Inferior parietal cortex (tissue), 1 donor: ENCODE data around the gene ALDH16A1.

Source experiments
- DNase-seq: peaks from one replicate; pipeline ENCODE4 v3.0.0-alpha.2; 2016; ENCODE audit errors: extremely low spot score

The ALDH16A1 gene

DNA sequence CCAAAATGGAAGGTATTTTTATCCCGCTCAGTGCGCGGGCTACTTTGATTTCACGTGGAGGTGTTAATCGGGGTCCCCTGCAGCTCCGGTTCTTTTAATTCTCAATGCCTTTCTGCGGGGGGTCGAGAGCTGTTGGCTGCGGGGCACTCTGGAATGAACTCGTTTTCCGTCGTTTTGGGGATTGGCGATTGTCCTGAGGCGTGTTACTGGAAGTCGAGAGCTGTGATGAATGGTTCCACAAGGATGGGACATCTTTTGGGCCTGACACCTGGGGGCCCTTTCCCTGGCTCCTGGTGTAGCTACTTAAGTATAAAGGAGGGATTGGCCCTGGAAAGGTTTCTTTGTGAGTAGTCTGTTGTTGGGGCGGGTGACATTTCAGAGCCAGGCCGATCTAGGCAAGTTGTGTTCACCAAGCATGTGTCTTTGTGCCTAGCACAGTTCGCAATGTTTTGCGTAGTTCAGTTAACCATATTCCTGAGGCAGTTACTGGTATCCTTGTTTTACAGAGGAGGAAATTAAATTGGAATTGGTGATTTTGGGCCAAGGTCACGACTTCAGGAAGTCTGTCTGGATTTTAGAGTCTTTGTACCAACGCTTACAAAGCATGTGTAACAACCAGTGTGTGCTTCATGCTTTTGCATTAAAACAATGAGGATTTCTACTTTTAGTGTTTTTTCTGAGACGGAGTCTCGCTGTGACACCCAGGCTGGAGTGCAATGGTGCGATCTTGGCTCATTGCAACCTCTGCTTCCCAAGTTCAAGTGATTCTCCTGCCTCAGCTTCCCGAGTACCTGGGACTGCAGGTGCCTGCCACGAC lies 35.2 kb downstream of the ALDH16A1 start:
- DNase-seq, result no peak

DNA sequence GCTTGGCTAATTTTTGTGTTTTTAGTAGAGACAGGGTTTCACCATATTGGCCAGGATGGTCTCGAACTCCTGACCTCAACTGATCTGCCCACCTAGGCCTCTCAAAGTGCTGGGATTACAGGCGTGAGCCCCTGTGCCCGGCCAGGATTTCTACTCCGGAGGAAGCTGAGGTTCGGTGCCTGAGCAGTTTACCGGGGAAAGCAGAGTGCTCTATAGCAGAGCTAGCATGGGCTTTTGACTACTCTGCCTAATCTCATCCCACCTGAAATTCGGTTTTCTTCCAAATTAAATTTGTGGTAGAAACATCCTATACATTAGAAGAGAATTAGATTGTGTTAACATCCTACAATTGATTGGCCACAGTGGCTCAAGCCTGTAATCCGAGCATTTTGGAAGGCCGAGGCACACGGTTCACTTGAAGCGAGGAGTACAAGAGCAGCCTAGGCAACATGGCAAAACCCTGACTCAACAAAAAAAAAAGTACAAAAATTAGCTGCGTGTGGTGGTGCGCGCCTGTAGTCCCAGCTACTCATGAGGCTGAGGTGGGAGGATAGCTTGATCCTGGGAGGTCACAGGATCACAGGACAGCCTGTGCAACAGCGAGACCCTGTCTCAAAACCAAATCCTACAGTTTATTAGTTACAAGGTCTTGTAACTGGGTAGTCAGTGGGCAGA lies 36.0 kb downstream of the ALDH16A1 start:
- no peak for DNase-seq

DNA sequence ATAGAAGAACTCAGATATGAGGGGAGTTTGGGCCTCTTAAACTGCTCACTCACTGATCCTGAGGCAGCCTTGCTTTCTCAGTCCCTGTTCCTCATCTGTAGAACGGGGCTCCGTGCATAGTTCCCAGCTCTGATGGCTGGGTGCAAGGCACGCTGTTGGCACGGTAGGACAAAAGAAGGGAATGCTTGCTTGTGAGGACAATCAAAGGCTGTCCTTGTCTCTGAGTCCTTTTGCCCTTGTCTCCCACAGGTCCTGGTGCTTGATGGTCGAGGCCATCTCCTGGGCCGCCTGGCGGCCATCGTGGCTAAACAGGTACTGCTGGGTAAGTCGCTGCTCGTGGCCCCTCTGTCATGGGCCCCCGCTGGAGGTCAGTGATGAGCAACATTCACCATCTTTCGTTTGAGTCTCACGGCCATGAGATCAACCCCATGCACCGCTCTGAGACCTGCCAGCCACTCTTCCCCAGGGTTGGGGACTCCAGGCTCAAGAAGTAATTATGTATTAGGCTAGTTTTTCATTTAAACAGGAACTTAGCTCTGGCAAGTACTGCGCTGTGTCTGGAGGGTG lies 36.7 kb downstream of the ALDH16A1 start:
- no peak for DNase-seq

DNA sequence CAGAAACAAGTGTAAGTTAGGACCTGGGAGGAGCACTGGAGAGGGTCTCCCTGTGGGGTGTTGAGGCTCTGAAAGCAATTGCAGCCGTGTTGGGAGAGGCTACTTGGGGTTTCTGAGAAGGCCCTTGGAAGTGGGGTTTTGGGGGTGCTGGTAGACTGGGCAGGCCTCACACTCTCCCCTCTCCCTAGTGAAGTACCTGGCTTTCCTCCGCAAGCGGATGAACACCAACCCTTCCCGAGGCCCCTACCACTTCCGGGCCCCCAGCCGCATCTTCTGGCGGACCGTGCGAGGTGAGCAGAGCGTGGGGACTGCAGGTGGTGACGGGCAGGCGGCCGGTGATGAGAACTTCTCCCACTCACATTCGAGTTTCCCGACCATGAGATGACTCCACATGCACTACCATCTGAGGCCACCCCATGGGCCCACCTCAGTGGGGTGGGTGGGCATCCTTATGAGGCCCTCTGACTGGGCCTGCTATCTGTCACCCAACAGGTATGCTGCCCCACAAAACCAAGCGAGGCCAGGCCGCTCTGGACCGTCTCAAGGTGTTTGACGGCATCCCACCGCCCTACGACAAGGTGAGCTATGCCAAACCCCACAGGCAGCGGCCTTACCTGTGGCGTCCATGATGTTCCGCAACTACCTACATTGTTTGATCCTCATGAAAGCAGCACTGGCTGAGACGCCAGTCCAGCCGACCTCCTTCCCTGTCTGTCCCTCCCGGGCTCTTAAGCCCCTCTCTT lies 37.4 kb downstream of the ALDH16A1 start:
- no peak for DNase-seq

DNA sequence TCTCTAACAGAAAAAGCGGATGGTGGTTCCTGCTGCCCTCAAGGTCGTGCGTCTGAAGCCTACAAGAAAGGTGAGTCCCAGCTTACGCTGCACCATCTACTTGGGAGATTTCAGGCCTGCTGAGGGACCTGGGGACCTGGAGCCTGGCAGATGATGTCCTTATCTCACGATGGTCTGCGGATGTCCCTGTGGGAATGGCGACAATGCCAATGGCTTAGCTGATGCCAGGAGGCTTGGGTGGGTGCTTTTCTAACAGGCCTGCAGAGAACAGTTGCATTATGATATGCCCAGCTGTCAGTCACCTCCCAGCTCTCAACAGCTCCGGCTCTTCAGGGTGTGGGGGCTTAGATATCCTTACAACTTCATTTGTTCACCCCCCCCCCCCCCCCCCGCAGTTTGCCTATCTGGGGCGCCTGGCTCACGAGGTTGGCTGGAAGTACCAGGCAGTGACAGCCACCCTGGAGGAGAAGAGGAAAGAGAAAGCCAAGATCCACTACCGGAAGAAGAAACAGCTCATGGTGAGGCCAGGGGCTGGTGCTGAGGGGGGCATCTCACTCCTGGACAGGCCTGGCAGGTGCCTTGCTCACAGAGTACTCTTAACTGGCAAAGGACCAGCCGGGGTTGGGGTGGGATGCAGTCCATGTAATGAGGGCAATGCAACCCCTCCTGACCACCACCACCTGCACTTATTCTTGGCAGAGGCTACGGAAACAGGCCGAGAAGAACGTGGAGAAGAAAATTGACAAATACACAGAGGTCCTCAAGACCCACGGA lies 38.2 kb downstream of the ALDH16A1 start:
- no peak for DNase-seq

DNA sequence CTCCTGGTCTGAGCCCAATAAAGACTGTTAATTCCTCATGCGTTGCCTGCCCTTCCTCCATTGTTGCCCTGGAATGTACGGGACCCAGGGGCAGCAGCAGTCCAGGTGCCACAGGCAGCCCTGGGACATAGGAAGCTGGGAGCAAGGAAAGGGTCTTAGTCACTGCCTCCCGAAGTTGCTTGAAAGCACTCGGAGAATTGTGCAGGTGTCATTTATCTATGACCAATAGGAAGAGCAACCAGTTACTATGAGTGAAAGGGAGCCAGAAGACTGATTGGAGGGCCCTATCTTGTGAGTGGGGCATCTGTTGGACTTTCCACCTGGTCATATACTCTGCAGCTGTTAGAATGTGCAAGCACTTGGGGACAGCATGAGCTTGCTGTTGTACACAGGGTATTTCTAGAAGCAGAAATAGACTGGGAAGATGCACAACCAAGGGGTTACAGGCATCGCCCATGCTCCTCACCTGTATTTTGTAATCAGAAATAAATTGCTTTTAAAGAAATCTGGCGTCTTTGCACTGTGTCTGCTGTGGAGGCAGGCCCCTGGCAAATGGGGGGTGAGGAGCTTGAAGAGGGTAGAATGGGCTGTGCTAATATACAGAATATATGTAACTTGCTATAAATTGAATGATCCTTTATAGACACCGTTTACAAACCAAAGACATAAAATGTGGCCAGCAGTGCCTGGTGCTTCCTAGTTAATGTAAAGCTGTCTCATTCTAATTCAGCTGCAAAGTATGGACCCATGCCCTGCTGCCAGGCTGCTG lies 39.0 kb downstream of the ALDH16A1 start:
- no peak for DNase-seq

DNA sequence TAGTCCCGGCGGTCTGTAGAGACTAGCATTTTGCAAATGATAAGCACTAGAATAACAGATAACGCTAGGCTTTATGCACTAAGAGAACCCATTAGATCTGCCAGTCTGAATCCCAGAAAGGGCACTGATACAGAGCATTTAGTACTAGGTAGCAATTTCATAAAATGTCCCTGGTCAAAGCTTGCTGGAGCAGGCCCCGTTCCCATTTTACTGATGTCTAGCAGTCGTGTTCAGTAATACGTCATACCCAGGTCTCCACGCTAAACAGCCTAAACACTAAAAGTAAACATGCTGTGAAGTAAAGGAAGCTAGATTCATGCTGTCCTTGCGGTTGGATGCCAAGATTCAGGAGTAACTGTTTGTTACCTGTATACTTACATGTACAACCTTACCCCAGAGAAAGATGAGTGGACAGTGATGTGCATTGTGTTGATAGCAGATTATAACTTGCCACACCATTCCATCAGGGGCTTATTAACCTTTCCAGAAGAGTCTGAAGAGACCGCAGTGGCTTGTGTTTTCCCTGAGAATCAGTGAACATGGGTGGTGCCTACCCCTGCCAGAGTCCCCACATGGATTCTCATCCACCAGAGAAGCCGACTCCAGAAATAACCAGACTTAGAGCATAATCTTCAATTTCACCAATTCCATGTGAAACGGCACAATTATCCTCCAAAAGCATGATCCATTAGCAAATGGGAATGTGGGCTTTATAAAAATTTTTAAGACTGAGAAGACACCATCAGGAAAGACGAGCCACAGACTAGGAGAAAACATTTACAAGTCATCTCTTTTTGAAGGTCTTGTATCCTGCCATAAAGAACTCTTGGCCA lies 39.8 kb downstream of the ALDH16A1 start:
- DNase-seq, result no peak

DNA sequence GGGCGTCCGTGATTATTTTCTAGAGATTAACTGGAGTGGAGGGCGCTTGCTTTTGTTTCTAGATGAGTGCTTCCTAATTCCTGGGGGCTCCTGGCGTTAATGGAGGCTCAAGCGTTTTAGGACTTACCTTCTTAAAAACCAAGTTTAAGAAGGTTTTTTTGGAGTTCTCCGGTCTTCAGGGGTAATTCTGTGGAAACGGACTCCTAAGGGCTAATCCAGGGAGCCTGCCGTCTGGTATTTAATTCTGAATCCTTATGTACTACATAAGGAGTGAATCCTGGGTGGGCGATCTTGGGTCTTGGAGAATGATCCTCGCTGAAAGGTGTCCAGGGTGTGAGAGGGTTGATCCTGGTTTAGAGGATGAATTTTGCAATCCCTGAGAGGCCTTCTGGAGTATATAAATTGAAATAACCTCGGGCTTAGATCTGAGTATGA lies 43.6 kb downstream of the ALDH16A1 start:
- no peak for DNase-seq

DNA sequence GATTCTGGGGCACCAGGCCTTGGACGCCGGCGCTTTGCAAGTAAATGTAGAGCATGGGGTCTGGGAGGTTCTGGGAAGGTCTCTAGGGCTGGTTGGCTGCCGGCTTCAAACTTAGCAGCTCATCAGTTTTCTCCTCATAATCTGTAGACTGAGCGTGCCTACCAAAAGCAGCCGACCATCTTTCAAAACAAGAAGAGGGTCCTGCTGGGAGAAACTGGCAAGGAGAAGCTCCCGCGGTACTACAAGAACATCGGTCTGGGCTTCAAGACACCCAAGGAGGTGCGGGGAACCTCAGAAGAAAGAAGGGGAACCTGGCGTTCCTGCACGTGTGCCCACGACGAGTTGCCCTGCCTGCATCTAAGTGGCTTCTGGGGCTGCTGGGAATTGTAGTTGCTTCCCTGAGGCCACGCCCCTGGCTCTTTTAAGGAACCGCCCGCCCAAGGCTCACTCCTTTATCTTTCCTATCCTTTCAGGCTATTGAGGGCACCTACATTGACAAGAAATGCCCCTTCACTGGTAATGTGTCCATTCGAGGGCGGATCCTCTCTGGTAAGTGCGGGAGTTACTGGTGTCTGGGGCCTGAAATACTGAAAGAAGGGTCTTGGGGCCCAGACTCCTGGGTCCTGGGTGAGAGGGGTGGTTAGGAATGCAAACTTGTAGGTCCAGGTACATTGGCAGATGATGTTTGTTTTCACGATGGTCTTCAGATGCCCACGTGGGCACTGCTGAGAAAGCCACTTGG lies 44.2 kb downstream of the ALDH16A1 start:
- peak; percentile 19 for DNase-seq

DNA sequence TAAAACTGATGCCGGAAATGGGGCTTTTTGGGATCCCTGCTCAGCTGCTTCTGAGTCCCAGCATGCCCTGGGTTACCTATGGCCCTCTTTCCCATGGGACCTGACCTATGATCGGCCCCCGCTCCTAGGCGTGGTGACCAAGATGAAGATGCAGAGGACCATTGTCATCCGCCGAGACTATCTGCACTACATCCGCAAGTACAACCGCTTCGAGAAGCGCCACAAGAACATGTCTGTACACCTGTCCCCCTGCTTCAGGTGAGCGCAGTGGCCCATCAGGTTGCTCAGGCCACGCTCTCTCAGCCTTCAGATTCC lies 44.7 kb downstream of the ALDH16A1 start:
- no peak for DNase-seq

DNA sequence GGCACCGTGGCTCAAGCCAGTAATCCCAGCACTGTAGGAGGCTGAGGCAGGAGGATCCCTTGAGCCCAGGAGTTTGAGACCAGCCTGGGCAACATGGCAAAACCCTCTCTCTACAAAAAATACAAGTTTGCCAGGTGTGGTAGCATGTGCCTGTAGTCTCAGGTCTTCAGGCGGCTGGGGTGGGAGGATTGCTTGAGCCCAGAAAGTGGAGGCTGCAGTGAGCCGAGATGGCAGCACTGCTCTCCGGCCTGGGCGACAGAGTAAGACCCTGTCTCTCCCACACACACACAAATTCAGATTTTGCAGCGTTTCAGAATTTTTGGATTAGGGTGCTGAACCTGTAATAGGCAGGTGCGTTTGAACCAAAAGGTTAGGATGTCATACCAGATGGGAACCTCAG lies 45.5 kb downstream of the ALDH16A1 start:
- DNase-seq, result no peak

DNA sequence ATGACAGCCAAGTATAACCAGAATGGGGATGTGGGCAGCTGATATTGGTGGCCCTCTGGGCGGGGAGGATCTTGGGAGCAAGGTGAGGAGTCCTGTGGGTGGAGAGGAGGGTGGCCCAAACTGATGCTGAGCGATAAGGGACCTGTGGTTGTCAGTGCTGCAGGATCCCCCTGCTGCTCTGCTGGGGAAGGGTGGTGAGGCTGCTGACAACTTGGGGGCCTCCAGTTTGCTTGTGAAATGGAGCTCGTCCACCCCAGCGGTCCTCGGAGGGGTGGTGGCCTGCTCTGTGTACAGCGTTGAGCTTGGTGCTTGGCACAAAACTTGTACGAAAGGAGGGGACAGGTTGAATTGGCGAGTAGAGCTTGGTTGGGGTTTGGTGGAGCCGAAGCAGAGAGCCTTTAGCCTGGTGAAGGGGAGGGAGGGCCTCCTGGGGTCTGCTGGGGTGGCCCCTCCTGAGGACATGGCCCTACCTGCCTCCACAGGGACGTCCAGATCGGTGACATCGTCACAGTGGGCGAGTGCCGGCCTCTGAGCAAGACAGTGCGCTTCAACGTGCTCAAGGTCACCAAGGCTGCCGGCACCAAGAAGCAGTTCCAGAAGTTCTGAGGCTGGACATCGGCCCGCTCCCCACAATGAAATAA lies 46.1 kb downstream of the ALDH16A1 start:
- no peak for DNase-seq

DNA sequence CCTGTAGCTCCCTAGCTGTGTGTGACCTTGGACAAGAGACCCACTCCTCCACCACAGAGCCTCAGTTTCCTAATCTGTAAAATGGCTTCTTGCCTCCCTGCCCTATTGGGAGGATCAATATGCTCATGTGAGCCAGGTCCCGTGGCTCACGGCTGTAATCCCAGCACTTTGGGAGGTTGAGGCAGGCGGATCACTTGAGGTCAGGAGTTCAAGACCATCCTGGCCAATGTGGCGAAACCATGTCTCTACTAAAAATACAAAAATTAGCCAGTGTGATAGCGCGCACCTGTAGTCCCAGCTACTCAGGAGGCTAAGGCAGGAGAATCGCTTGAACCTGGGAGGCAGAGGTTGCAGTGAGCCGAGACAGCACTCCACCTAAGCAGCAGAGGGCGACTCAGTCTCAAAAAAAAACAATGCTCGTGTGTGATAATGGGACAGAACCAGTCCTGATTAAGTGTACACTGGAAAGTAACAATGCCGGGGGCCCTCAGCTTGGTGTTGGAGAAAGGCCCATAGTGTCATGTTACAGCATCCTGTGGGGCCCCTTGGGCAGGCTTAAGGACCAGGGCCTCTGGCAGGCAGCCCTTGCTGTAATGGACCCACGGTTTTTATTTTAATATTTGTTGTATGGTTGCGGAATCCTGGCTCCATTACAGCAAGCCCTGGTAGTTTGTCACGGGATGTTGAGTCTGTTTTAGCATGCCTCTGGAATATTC lies 50.0 kb downstream of the ALDH16A1 start:
- DNase-seq, result peak; percentile 45

DNA sequence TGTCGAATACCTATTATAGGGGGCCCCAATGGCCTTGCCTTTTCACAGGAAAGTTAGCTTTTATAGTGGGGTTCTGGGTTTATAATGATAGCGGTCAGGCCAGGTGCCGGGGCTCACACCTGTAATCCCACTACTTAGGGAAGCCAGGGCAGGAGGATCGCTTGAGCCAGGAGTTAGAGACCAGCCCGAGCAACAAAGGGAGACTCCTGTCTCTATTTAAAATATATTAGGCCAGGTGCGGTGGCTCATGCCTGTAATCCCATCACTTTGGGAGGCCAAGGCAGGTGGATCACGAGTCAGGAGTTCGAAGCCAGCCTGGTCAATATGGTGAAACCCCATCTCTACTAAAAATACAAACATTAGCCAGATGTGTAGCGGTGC lies 50.5 kb downstream of the ALDH16A1 start:
- no peak for DNase-seq

DNA sequence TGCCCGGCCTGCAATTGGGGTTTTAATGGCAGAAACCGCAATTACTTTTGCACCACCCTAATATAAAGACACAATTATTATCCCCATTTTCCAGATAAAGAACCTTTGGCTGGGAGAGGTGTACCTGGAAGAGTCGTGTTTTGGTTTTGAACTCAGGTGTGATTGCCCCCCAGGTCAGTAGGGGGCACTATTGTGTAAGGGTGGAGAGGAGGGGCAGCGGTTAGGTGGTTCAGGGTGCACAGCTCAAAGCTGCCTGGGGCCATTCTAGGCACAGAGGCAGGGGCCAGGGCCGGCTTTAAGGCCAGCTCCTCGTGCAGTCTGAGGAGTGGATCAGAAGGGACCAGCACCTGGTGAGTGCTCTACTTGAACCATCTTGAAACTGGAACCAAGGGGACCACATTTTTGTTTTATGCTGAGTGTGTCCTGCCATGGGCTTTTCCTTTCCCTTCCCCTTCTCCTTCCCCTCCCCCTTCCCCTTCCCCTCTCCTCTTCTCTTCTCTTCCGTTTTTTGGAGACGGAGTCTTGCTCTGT lies 53.6 kb downstream of the ALDH16A1 start:
- DNase-seq, result peak; percentile 58

DNA sequence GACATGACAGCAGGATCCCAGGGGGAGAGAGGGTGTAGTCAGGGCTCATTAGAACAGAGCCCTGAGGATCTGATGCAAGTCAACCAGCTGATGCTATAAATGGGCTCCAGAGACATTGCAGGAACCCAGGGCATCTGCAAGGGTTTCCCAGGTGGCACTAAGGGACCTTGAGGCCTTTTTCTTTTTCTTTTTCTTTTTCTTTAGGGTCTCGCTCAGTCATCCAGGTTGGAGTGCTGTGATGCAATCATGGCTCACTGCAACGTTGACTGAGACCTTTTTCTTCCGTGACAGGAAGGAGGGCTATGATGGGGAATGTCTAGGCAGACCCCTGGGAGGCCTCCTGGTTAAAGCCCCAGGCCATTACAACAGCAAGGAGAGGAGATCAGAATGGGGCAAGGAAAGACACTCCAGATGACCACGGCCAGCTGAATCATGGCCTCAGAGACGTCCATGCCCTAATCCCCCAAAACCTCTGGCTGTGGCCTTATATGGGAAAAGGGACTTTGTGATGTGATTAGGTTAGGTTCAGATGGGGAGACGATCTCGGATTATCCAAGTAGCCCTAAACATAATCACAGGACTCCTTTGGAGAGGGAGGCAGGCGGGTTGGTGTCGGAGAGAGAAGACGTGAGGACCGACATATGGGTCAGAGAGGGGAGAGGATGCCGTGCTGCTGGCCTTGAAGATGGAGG lies 54.9 kb downstream of the ALDH16A1 start:
- DNase-seq, result no peak
